SK-N-SH treated with all-trans-retinoic acid at 6 μM for 48 hours (cell line): ENCODE data around the gene DIAPH1.

Source experiments
- ATAC-seq: fragments of 200-7000 bp; cut with Tn5 transposase; 3 replicates; pipeline ENCODE4 v1.9.1; 2020; ENCODE audit warnings: mild to moderate bottlenecking, moderate library complexity
- ARNTL ChIP-seq: fragments of 450-650 bp; formaldehyde crosslinking; IDR thresholded peaks from 2 replicates; pipeline ENCODE4 v1.5.0; 2020; ENCODE audit warnings: low read depth, mild to moderate bottlenecking, moderate library complexity, borderline replicate concordance
- BACH2 ChIP-seq: fragments of 250-450 bp; sonication (Bioruptor Pico); IDR thresholded peaks from 2 replicates; pipeline ENCODE4 v1.9.0; 2021; ENCODE audit warnings: mild to moderate bottlenecking, borderline replicate concordance
- CSDC2 ChIP-seq: fragments of 250-450 bp; sonication (Bioruptor Pico); IDR thresholded peaks from 2 replicates; pipeline ENCODE4 v1.5.0; 2020; ENCODE audit warnings: mild to moderate bottlenecking, moderate library complexity
- ISL1 ChIP-seq: fragments of 250-450 bp; sonication (Bioruptor Pico); IDR thresholded peaks from 2 replicates; pipeline ENCODE4 v2.1.2; 2022; ENCODE audit warnings: mild to moderate bottlenecking, moderate library complexity
- OSR1 ChIP-seq: fragments of 250-450 bp; sonication (Bioruptor Pico); IDR thresholded peaks from 2 replicates; pipeline ENCODE4 v1.8.0; 2022; ENCODE audit warnings: moderate library complexity, mild to moderate bottlenecking, inconsistent platforms
- PPARA ChIP-seq: fragments of 250-450 bp; sonication (Bioruptor Pico); IDR thresholded peaks from 2 replicates; pipeline ENCODE4 v1.5.0; 2020; ENCODE audit warnings: mild to moderate bottlenecking, borderline replicate concordance
- RARB ChIP-seq: fragments of 250-450 bp; sonication (Bioruptor Pico); IDR thresholded peaks from 2 replicates; pipeline ENCODE4 v1.8.0; 2021; ENCODE audit warnings: mild to moderate bottlenecking, moderate library complexity
- SNAI2 ChIP-seq: fragments of 250-450 bp; sonication (Bioruptor Pico); IDR thresholded peaks from 2 replicates; pipeline ENCODE4 v1.5.0; 2020; ENCODE audit warnings: mild to moderate bottlenecking, moderate library complexity
- TCF4 ChIP-seq: fragments of 250-450 bp; sonication (Bioruptor Pico); IDR thresholded peaks from 2 replicates; pipeline ENCODE4 v1.8.0; 2021; ENCODE audit warnings: mild to moderate bottlenecking, moderate library complexity, borderline replicate concordance
- TOX ChIP-seq: fragments of 250-450 bp; sonication (Bioruptor Pico); IDR thresholded peaks from 2 replicates; pipeline ENCODE4 v1.8.0; 2021; ENCODE audit warnings: mild to moderate bottlenecking, moderate library complexity, borderline replicate concordance
- ZC3H10 ChIP-seq: fragments of 250-450 bp; sonication (Bioruptor Pico); IDR thresholded peaks from 2 replicates; pipeline ENCODE4 v1.5.1; 2021; ENCODE audit warnings: mild to moderate bottlenecking, moderate library complexity
- ZFP3 ChIP-seq: fragments of 250-450 bp; sonication (Bioruptor Pico); IDR thresholded peaks from 2 replicates; pipeline ENCODE4 v1.5.0; 2020; ENCODE audit warnings: mild to moderate bottlenecking, moderate library complexity
- ZFP30 ChIP-seq: fragments of 450-650 bp; formaldehyde crosslinking; IDR thresholded peaks from 2 replicates; pipeline ENCODE4 v1.5.0; 2022; ENCODE audit warnings: mild to moderate bottlenecking, moderate library complexity
- ZNF565 ChIP-seq: fragments of 450-650 bp; formaldehyde crosslinking; conservative IDR thresholded peaks from 2 replicates; pipeline ENCODE4 v1.5.0; 2020; ENCODE audit warnings: low read depth, mild to moderate bottlenecking, moderate library complexity
- ZNF70 ChIP-seq: fragments of 450-650 bp; formaldehyde crosslinking; IDR thresholded peaks from 2 replicates; pipeline ENCODE4 v1.5.0; 2020; ENCODE audit warnings: mild to moderate bottlenecking, moderate library complexity
- ZNF8 ChIP-seq: fragments of 450-650 bp; formaldehyde crosslinking; IDR thresholded peaks from 2 replicates; pipeline ENCODE4 v1.5.0; 2020; ENCODE audit warnings: mild to moderate bottlenecking, moderate library complexity
- TF ChIP-seq, protein P1 (sequence below): fragments of 250-450 bp; sonication (Bioruptor Pico); IDR thresholded peaks from 2 replicates; pipeline ENCODE4 v1.5.1; 2020; ENCODE audit warnings: low read depth, mild to moderate bottlenecking, moderate library complexity
- TF ChIP-seq, protein P2 (sequence below): fragments of 250-450 bp; sonication (Bioruptor Pico); IDR thresholded peaks from 2 replicates; pipeline ENCODE4 v1.5.0; 2020; ENCODE audit warnings: mild to moderate bottlenecking, moderate library complexity
- TF ChIP-seq, protein P3 (sequence below): fragments of 250-450 bp; sonication (Bioruptor Pico); IDR thresholded peaks from 2 replicates; pipeline ENCODE4 v1.5.1; 2021; ENCODE audit warnings: mild to moderate bottlenecking, moderate library complexity
- TF ChIP-seq, protein P4 (sequence below): fragments of 250-450 bp; sonication (Bioruptor Pico); IDR thresholded peaks from 2 replicates; pipeline ENCODE4 v1.8.0; 2020; ENCODE audit warnings: mild to moderate bottlenecking, moderate library complexity, borderline replicate concordance

DIAPH1 gene

DNA sequence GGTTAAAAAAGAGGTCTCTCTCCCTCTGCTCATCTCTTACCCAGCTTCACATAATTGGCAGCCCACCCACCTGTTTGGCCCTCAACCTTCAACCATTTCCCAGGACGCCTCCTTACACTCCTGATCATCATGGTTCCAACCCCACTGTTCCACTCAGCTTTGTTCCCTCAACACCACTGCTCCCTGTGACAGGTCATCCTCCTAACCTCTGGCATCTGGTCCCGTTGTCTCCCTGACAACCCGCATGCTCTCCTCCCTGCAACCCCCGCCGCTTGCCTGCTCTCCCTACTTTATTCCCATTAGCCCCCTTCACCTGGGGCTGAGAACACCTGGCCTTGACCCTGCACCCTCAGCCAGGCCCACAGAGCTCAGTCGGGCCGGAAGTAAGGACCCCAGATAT is 117.0 kb downstream of the DIAPH1 start (continued):
- no peak for TF ChIP-seq ZNF8 (CRISPR knock-in tag)
- TF ChIP-seq ZNF70 (CRISPR knock-in tag), result no peak
- no peak for TF ChIP-seq ZFP30
- no peak for TF ChIP-seq ZFP3 (CRISPR knock-in tag)
- no peak for TF ChIP-seq CSDC2 (CRISPR knock-in tag)

DNA sequence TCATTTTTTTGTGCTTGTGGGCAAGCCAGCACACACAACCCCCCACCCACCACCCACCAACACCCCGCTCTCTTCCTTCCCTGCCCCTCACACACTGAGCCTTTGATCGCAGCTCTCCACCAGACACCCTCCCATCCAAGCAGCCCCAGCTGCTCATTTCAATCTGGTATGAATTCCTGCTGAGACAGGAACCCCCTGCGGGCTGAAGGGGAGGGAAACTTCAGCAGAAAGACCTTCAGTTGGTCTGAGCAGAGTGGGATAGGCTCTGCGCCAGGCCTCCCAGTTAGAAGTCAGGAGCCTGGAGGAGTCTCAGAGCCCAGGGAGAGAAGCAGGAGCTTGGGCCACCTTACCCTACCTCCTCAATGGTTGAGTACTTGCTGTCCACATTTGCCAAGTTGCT is 122.8 kb downstream of the DIAPH1 start:
- no peak for ATAC-seq
- TF ChIP-seq ZNF565 (CRISPR knock-in tag) (no peak), OSR1 (CRISPR knock-in tag) (no peak), CSDC2 (CRISPR knock-in tag) (no peak), RARB (CRISPR knock-in tag) (no peak), TCF4 (CRISPR knock-in tag) (no peak), ZFP30 (no peak), SNAI2 (CRISPR knock-in tag) (no peak), ZC3H10 (no peak), ARNTL (CRISPR knock-in tag) (no peak), ISL1 (CRISPR knock-in tag) (no peak), PPARA (CRISPR knock-in tag) (no peak), ZNF70 (CRISPR knock-in tag) (no peak), TOX (no peak), ZNF8 (CRISPR knock-in tag) (no peak), BACH2 (CRISPR knock-in tag) (no peak), ZFP3 (CRISPR knock-in tag) (no peak)
- TF ChIP-seq, protein P1, sequence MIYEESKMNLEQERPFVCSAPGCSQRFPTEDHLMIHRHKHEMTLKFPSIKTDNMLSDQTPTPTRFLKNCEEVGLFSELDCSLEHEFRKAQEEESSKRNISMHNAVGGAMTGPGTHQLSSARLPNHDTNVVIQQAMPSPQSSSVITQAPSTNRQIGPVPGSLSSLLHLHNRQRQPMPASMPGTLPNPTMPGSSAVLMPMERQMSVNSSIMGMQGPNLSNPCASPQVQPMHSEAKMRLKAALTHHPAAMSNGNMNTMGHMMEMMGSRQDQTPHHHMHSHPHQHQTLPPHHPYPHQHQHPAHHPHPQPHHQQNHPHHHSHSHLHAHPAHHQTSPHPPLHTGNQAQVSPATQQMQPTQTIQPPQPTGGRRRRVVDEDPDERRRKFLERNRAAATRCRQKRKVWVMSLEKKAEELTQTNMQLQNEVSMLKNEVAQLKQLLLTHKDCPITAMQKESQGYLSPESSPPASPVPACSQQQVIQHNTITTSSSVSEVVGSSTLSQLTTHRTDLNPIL, result no peak
- TF ChIP-seq, protein P2, sequence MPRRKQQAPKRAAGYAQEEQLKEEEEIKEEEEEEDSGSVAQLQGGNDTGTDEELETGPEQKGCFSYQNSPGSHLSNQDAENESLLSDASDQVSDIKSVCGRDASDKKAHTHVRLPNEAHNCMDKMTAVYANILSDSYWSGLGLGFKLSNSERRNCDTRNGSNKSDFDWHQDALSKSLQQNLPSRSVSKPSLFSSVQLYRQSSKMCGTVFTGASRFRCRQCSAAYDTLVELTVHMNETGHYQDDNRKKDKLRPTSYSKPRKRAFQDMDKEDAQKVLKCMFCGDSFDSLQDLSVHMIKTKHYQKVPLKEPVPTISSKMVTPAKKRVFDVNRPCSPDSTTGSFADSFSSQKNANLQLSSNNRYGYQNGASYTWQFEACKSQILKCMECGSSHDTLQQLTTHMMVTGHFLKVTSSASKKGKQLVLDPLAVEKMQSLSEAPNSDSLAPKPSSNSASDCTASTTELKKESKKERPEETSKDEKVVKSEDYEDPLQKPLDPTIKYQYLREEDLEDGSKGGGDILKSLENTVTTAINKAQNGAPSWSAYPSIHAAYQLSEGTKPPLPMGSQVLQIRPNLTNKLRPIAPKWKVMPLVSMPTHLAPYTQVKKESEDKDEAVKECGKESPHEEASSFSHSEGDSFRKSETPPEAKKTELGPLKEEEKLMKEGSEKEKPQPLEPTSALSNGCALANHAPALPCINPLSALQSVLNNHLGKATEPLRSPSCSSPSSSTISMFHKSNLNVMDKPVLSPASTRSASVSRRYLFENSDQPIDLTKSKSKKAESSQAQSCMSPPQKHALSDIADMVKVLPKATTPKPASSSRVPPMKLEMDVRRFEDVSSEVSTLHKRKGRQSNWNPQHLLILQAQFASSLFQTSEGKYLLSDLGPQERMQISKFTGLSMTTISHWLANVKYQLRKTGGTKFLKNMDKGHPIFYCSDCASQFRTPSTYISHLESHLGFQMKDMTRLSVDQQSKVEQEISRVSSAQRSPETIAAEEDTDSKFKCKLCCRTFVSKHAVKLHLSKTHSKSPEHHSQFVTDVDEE (CRISPR knock-in tag), result no peak
- TF ChIP-seq, protein P3, sequence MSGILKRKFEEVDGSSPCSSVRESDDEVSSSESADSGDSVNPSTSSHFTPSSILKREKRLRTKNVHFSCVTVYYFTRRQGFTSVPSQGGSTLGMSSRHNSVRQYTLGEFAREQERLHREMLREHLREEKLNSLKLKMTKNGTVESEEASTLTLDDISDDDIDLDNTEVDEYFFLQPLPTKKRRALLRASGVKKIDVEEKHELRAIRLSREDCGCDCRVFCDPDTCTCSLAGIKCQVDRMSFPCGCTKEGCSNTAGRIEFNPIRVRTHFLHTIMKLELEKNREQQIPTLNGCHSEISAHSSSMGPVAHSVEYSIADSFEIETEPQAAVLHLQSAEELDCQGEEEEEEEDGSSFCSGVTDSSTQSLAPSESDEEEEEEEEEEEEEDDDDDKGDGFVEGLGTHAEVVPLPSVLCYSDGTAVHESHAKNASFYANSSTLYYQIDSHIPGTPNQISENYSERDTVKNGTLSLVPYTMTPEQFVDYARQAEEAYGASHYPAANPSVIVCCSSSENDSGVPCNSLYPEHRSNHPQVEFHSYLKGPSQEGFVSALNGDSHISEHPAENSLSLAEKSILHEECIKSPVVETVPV (CRISPR knock-in tag), result no peak
- TF ChIP-seq, protein P4, sequence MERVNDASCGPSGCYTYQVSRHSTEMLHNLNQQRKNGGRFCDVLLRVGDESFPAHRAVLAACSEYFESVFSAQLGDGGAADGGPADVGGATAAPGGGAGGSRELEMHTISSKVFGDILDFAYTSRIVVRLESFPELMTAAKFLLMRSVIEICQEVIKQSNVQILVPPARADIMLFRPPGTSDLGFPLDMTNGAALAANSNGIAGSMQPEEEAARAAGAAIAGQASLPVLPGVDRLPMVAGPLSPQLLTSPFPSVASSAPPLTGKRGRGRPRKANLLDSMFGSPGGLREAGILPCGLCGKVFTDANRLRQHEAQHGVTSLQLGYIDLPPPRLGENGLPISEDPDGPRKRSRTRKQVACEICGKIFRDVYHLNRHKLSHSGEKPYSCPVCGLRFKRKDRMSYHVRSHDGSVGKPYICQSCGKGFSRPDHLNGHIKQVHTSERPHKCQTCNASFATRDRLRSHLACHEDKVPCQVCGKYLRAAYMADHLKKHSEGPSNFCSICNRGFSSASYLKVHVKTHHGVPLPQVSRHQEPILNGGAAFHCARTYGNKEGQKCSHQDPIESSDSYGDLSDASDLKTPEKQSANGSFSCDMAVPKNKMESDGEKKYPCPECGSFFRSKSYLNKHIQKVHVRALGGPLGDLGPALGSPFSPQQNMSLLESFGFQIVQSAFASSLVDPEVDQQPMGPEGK, result no peak

DNA sequence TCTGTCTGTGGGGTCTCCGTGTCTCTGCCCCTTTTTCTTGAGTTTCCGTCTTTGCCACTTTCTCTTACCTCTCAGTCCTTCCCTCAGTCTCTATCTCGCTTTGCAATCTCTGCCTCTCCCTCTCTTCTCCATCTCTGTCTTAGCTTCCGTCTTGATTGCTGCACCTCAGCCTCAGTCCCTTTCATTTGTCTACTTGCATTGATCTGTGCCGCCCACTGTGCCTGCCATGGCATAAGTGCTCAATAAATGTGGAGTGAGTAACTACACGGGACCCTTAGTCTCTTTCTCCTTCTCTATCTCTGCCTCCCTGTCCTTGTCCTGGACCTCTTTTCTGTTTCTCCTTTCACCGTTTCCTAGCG is 123.4 kb downstream of the DIAPH1 start:
- TF ChIP-seq, protein P3 (CRISPR knock-in tag), result no peak
- TF ChIP-seq BACH2 (CRISPR knock-in tag), result no peak
- no peak for TF ChIP-seq RARB (CRISPR knock-in tag)
- no peak for TF ChIP-seq ZFP3 (CRISPR knock-in tag)
- no peak for TF ChIP-seq CSDC2 (CRISPR knock-in tag)
- no peak for TF ChIP-seq TCF4 (CRISPR knock-in tag)
- TF ChIP-seq ISL1 (CRISPR knock-in tag), result no peak
- TF ChIP-seq, protein P1, result no peak
- TF ChIP-seq, protein P4, result no peak
- TF ChIP-seq PPARA (CRISPR knock-in tag), result no peak
- no peak for TF ChIP-seq TOX
- ATAC-seq, result no peak
